GM12801 (cell line): ENCODE measurements around the gene DNM3.

Experiments
- CTCF ChIP-seq: IDR thresholded peaks from one replicate; pipeline ENCODE4 v1.5.1; 2011; ENCODE audit warnings: control low read depth; ENCODE audit not compliant: insufficient read length; ENCODE audit errors: extremely low read depth

DNM3 gene

GRCh38 chr1:172177849-172178248 is 336.6 kb downstream of the DNM3 start:
- TF ChIP-seq CTCF, result no peak

- no peak for TF ChIP-seq CTCF
Measured at GRCh38 chr1:172178886-172179285, 337.6 kb downstream of the DNM3 start.

- no peak for TF ChIP-seq CTCF
Measured at GRCh38 chr1:172179918-172180317, 338.6 kb downstream of the DNM3 start.

- no peak for TF ChIP-seq CTCF
Measured at GRCh38 chr1:172180501-172181285, 339.4 kb downstream of the DNM3 start.

- no peak for TF ChIP-seq CTCF
Measured at GRCh38 chr1:172184506-172185191, 343.4 kb downstream of the DNM3 start.

GRCh38 chr1:172185211-172185610 is 343.9 kb downstream of the DNM3 start:
- TF ChIP-seq CTCF, result no peak

GRCh38 chr1:172185996-172186395 is 344.7 kb downstream of the DNM3 start:
- no peak for TF ChIP-seq CTCF
